A673 (cell line): ENCODE results near the gene CTNNBL1. TPM values are rescaled to one million over a fixed set of nuclear protein-coding genes. Genes with fewer than 3 reads are reported as not detected.
A peak's percentile ranks its signal among the peaks of the same experiment; 100 is the strongest.

Experiments used
- BruUV-seq: library from RNA; stranded (reverse); fragments of 400-500 nt; replicated peaks from 2 replicates; lab custom pipeline; 2021; lab: Mats Ljungman, UMichigan
- CTCF ChIA-PET: fragments of 300-600 bp; sonication (Branson Sonifier 250); formaldehyde crosslinking; loops from one replicate; lab custom pipeline; 2022; ENCODE audit warnings: antibody characterized with exemption; lab: Charles Lee
- POLR2A ChIA-PET: fragments of 300-600 bp; sonication (Branson Sonifier 250); formaldehyde crosslinking; loops from one replicate; lab custom pipeline; 2022; ENCODE audit warnings: antibody characterized with exemption; ENCODE audit not compliant: low non-redundant PET; lab: Charles Lee
- DNase-seq: peaks from one replicate; pipeline ENCODE4 v3.0.0-alpha.2; 2015; ENCODE audit warnings: low spot score
- H3K27ac ChIP-seq: fragments of 200-600 bp; sonication (generic); 2 replicates; pipeline ENCODE4 v1.5.1; 2016; ENCODE audit warnings: mixed run types, low read depth, mild to moderate bottlenecking, mixed read lengths, antibody characterized with exemption, low read length; ENCODE audit not compliant: poor library complexity, severe bottlenecking
- H3K27me3 ChIP-seq: fragments of 200-600 bp; sonication (generic); replicated peaks from 2 replicates; pipeline ENCODE4 v1.6.1; 2017; ENCODE audit warnings: mixed run types, low read depth, mild to moderate bottlenecking, mixed read lengths, antibody characterized with exemption, low read length; ENCODE audit not compliant: insufficient read depth, poor library complexity
- H3K36me3 ChIP-seq: fragments of 200-600 bp; sonication (generic); 2 replicates; pipeline ENCODE4 v1.6.1; 2016; ENCODE audit warnings: mixed run types, mild to moderate bottlenecking, mixed read lengths, antibody characterized with exemption, low read length; ENCODE audit not compliant: insufficient read depth, poor library complexity, severe bottlenecking
- H3K4me1 ChIP-seq: fragments of 200-600 bp; sonication (generic); 2 replicates; pipeline ENCODE4 v1.6.1; 2017; ENCODE audit warnings: mixed run types, mild to moderate bottlenecking, mixed read lengths, antibody characterized with exemption, low read length; ENCODE audit not compliant: insufficient read depth, poor library complexity, severe bottlenecking
- H3K4me3 ChIP-seq: fragments of 200-600 bp; sonication (generic); 2 replicates; pipeline ENCODE4 v1.5.1; 2016; ENCODE audit warnings: low read depth, mixed run types, mild to moderate bottlenecking, mixed read lengths, low read length; ENCODE audit not compliant: poor library complexity, severe bottlenecking
- H3K9me3 ChIP-seq: fragments of 200-600 bp; sonication (generic); 2 replicates; pipeline ENCODE4 v1.6.1; 2016; ENCODE audit warnings: mixed run types, low read depth, mild to moderate bottlenecking, mixed read lengths, antibody characterized with exemption, low read length; ENCODE audit not compliant: poor library complexity, severe bottlenecking
- EZH2 ChIP-seq: fragments of 200-600 bp; sonication (generic); IDR thresholded peaks from 2 replicates; pipeline ENCODE4 v1.6.1; 2017; ENCODE audit warnings: borderline replicate concordance, low read depth, mild to moderate bottlenecking, mixed read lengths, antibody characterized with exemption, low read length; ENCODE audit not compliant: poor library complexity, severe bottlenecking
- intact Hi-C: fragments of 100-400 bp; cut with micrococcal nuclease; formaldehyde crosslinking; loops from one replicate; pipeline ENCODE4 v1.10.0; 2022; ENCODE audit not compliant: unreplicated experiment
- total RNA-seq: library from RNA; stranded (reverse); gene quantifications from 2 replicates; pipeline ENCODE4 v1.2.3, GENCODE V29; 2021
- TF ChIP-seq, protein P1 (sequence below): fragments of 300-800, 200-600 bp; sonication (generic); conservative IDR thresholded peaks from 2 replicates; pipeline ENCODE4 v1.5.1; 2017; ENCODE audit warnings: low read depth, mild to moderate bottlenecking, antibody characterized with exemption, low read length, moderate library complexity, mixed read lengths

The CTNNBL1 gene
- total RNA-seq, 1 experiment from 2014 or later = 88.5 TPM

DNA sequence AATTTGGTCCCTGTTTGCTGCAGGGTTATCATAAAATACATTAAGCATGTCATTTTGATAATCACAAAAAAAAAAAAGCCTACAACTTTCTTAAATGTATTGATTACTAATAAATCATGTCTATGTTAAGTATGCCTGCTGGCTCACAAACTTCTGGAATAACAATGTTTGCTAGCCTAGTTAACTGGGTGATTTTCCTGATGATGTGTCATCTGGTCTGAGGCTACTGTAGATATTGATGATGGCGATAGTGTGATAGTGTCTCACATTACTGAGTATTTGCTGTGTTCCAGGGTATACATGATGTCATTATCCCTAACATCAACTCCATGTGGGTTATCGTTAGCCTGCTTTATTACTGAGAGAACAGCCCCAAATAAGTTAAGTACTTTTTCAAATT is 122.9 kb downstream of the CTNNBL1 start:
- no peak for DNase-seq
- H3K27ac ChIP-seq = no peak overlapping the region
- H3K9me3 ChIP-seq = no peaks in the 10 kb centered on the region
- POLR2A ChIA-PET = no interaction called here
- CTCF ChIA-PET = interaction anchor here (0.6 kb wide), 1 partner anchor 176 kb away, joined by 5 read pairs; no protein-coding TSS in a partner anchor
- intact Hi-C loops = no loop called here
- H3K27me3 ChIP-seq = no peaks in the 10 kb centered on the region
- no peak overlapping the region for H3K4me3 ChIP-seq
- TF ChIP-seq, protein P1, sequence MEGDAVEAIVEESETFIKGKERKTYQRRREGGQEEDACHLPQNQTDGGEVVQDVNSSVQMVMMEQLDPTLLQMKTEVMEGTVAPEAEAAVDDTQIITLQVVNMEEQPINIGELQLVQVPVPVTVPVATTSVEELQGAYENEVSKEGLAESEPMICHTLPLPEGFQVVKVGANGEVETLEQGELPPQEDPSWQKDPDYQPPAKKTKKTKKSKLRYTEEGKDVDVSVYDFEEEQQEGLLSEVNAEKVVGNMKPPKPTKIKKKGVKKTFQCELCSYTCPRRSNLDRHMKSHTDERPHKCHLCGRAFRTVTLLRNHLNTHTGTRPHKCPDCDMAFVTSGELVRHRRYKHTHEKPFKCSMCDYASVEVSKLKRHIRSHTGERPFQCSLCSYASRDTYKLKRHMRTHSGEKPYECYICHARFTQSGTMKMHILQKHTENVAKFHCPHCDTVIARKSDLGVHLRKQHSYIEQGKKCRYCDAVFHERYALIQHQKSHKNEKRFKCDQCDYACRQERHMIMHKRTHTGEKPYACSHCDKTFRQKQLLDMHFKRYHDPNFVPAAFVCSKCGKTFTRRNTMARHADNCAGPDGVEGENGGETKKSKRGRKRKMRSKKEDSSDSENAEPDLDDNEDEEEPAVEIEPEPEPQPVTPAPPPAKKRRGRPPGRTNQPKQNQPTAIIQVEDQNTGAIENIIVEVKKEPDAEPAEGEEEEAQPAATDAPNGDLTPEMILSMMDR = no peak
- TF ChIP-seq EZH2 = no peak
- H3K36me3 ChIP-seq = no peaks in the 10 kb centered on the region
- BruUV-seq = no TSS peak
- peaks cover 5% of the 10 kb centered on the region for H3K4me1 ChIP-seq

DNA sequence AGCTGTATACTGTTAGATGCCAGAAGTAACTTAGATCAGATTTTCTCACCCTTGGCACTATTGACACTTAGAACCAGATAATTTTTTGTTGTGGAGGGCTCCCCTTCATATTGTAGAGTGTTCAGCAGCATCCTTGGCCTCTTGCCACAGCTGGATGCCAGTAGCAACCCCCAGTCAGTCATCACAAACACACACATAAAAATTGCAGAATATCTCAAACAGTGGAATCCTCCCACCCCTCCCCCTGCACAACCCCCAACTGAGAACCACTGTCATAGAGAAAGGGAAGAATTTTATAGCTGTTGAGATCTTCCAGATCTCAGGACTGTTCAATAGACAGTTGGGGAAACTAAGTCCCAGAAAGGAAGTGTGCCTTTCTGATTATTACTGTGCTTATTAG is 127.9 kb downstream of the CTNNBL1 start:
- H3K4me3 ChIP-seq = no peak overlapping the region
- peak; percentile 51 for DNase-seq
- peaks cover 9% of the 10 kb centered on the region for H3K4me1 ChIP-seq
- TF ChIP-seq EZH2 = no peak
- TF ChIP-seq, protein P1 = no peak
- BruUV-seq = no TSS peak
- H3K9me3 ChIP-seq = no peaks in the 10 kb centered on the region
- no peaks in the 10 kb centered on the region for H3K27me3 ChIP-seq
- CTCF ChIA-PET = interaction anchor here (0.6 kb wide), 2 partner anchors 14 to 135 kb away, joined by 4 to 15 read pairs; no protein-coding TSS in a partner anchor
- intact Hi-C loops = no loop called here
- H3K27ac ChIP-seq = no peak overlapping the region
- POLR2A ChIA-PET = no interaction called here
- no peaks in the 10 kb centered on the region for H3K36me3 ChIP-seq

DNA sequence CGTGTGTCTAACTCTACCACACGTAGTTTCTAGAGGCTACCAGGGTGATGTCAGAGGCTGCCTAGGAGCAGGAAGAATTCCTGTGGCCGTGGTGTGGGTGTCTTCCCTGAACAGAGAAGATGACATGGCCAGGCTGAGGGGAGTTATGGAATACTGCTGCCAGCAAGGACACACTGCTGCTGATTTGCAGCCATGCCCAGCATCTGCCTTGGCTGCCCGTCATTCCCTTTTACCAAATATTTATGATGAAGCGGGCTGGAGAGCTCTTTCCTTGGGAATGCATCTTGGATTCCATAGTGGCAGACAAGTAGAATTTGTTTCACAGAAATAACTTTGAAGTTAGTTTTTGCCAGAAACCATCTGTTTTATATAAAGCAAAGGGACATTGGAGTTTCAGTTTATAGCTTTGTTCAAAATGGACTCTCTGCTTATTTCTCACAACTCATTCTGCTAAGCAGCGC is 128.3 kb downstream of the CTNNBL1 start:
- no peaks in the 10 kb centered on the region for H3K36me3 ChIP-seq
- no peaks in the 10 kb centered on the region for H3K9me3 ChIP-seq
- peak; percentile 38 for DNase-seq
- no peak overlapping the region for H3K27ac ChIP-seq
- peaks cover 9% of the 10 kb centered on the region for H3K4me1 ChIP-seq
- ChIA-PET POLR2A (no interaction called here), CTCF (interaction anchor here (0.6 kb wide), 2 partner anchors 15 to 135 kb away, joined by 4 to 15 read pairs; no protein-coding TSS in a partner anchor)
- no peaks in the 10 kb centered on the region for H3K27me3 ChIP-seq
- TF ChIP-seq, protein P1 = no peak
- TF ChIP-seq EZH2 = no peak
- intact Hi-C loops = no loop called here
- no TSS peak for BruUV-seq
- no peak overlapping the region for H3K4me3 ChIP-seq
